Activated CD8-positive, alpha-beta T cell treated with anti-CD3 and anti-CD28 coated beads, Interleukin-2, amount 10 ng/mL, durations not matched to agents 7 days and 5 days (primary cell): ENCODE data around the gene KRTAP5-1. TPM values are rescaled to one million over a fixed set of nuclear protein-coding genes. Genes with fewer than 3 reads are reported as not detected.
A peak's percentile ranks its signal among the peaks of the same experiment; 100 is the strongest.
"Not testable (repeated sequence)": the region's sequence is repeated elsewhere in the genome, so short reads cannot be mapped to it uniquely, and the experiment has no call there.

Experiments
- ATAC-seq: fragments of 150-1000 bp; cut with Tn5 transposase; one replicate; pipeline ENCODE4 v1.10.0; 2021; ENCODE audit warnings: moderate library complexity
- CTCF ChIA-PET: fragments of 350-600 bp; sonication (Branson Sonifier 250); formaldehyde crosslinking; loops from one replicate; lab custom pipeline; 2021; ENCODE audit warnings: antibody characterized with exemption; lab: Charles Lee
- POLR2A ChIA-PET: fragments of 350-600 bp; sonication (Branson Sonifier 250); formaldehyde crosslinking; loops from one replicate; lab custom pipeline; 2021; ENCODE audit warnings: antibody characterized with exemption; lab: Charles Lee
- DNase-seq: peaks from one replicate; pipeline ENCODE4 v3.0.0-alpha.2; 2020
- H3K27ac Mint-ChIP-seq: one replicate; pipeline ENCODE4 v1.8.0; 2021; ENCODE audit warnings: mild to moderate bottlenecking, mixed read lengths
- H3K27me3 Mint-ChIP-seq: one replicate; pipeline ENCODE4 v1.8.0; 2021; ENCODE audit warnings: low read depth, mixed read lengths
- H3K36me3 Mint-ChIP-seq: one replicate; pipeline ENCODE4 v1.8.0; 2021; ENCODE audit warnings: low read depth, mixed read lengths
- H3K4me1 Mint-ChIP-seq: one replicate; pipeline ENCODE4 v1.8.0; 2021; ENCODE audit warnings: low read depth, mixed read lengths
- H3K4me3 Mint-ChIP-seq: one replicate; pipeline ENCODE4 v1.8.0; 2021; ENCODE audit warnings: mild to moderate bottlenecking, mixed read lengths
- H3K9me3 Mint-ChIP-seq: one replicate; pipeline ENCODE4 v1.8.0; 2022; ENCODE audit warnings: mixed read lengths; ENCODE audit not compliant: insufficient read depth
- total RNA-seq, 2 experiments: library from RNA; stranded (reverse); gene quantifications; one replicate each; pipeline ENCODE4 v1.2.3, GENCODE V29; 2021

Gene KRTAP5-1
- not detected for total RNA-seq

- H3K27ac Mint-ChIP-seq, DNase-seq, ATAC-seq, H3K4me3 Mint-ChIP-seq, H3K9me3 Mint-ChIP-seq, H3K36me3 Mint-ChIP-seq: not testable (repeated sequence)
- H3K4me1 Mint-ChIP-seq, result peaks cover 10% of the 10 kb centered on the region
- H3K27me3 Mint-ChIP-seq, result peaks cover 11% of the 10 kb centered on the region
- CTCF ChIA-PET, result interaction anchor here (2.5 kb wide), 1 partner anchor 10 kb away, joined by 8 read pairs; no protein-coding TSS in a partner anchor
- POLR2A ChIA-PET, result interaction anchor here (0.6 kb wide), 1 partner anchor 32 kb away, joined by 3 read pairs; no protein-coding TSS in a partner anchor
These were observed at the start of gene KRTAP5-1 for GRCh38 chr11:1584661-1585370. Gene KRTAP5-1, minus strand, starts transcription at chr11:1585283. Its CDS starts 34 bp downstream, at chr11:1585249.

- ChIA-PET POLR2A (no interaction called here), CTCF (interaction anchor here (0.7 kb wide), 1 partner anchor 19 kb away, joined by 3 read pairs; no protein-coding TSS in a partner anchor)
- DNase-seq, result no peak
- no peaks in the 10 kb centered on the region for H3K4me1 Mint-ChIP-seq
- H3K36me3 Mint-ChIP-seq, result no peaks in the 10 kb centered on the region
- H3K4me3 Mint-ChIP-seq, result no peak overlapping the region
- no peak overlapping the region for H3K27ac Mint-ChIP-seq
- no peaks in the 10 kb centered on the region for H3K9me3 Mint-ChIP-seq
- ATAC-seq, result no peak
- peaks cover 10% of the 10 kb centered on the region for H3K27me3 Mint-ChIP-seq
These were observed 48.8 kb upstream of the KRTAP5-1 start for GRCh38 chr11:1633864-1634263.

- Mint-ChIP-seq H3K4me1 (no peaks in the 10 kb centered on the region), H3K36me3 (no peaks in the 10 kb centered on the region), H3K27me3 (peaks cover 12% of the 10 kb centered on the region), H3K9me3 (no peaks in the 10 kb centered on the region), H3K27ac (no peak overlapping the region), H3K4me3 (no peak overlapping the region)
- CTCF ChIA-PET, result interaction anchor here (2.1 to 2.2 kb wide), 2 partner anchors 9 to 21 kb away, joined by 9 to 12 read pairs; no protein-coding TSS in a partner anchor
- DNase-seq (no peak), ATAC-seq (no peak)
- POLR2A ChIA-PET, result no interaction called here
These were observed 47.1 kb upstream of the KRTAP5-1 start for GRCh38 chr11:1632053-1632714.

DNA sequence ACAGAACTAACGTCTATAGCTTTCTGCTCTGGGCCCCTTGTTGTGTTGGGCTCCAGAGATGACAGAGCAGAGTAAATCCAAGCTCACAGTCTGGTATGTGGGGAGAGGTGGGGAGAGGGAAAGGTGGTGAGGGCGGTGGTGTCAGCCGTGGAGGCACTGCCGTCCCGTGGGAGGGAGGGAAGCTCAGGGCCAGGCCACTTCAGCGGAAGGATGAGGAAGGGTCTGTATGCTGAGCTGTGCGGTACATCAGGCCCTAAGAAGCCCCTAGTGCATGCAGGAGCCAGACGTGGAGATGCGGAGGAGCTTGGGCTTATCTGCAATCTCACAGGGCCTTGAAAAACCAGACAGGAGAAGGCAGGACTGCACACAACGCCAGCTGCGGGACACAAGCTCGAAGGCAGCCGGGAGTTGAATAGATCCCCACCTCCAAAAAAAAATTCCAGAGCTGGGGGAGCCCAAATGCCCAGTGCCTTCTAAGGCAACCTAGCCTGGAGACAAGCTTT lies 46.0 kb upstream of the KRTAP5-1 start:
- no peaks in the 10 kb centered on the region for H3K36me3 Mint-ChIP-seq
- no peaks in the 10 kb centered on the region for H3K4me1 Mint-ChIP-seq
- H3K27me3 Mint-ChIP-seq, result peaks cover 14% of the 10 kb centered on the region
- CTCF ChIA-PET, result interaction anchor here (0.8 to 2.2 kb wide), 6 partner anchors 8 to 84 kb away, joined by 3 to 12 read pairs (median 6); no protein-coding TSS in a partner anchor
- ATAC-seq (no peak), DNase-seq (no peak)
- no peaks in the 10 kb centered on the region for H3K9me3 Mint-ChIP-seq
- H3K4me3 Mint-ChIP-seq, result no peak overlapping the region
- POLR2A ChIA-PET, result no interaction called here
- no peak overlapping the region for H3K27ac Mint-ChIP-seq

DNA sequence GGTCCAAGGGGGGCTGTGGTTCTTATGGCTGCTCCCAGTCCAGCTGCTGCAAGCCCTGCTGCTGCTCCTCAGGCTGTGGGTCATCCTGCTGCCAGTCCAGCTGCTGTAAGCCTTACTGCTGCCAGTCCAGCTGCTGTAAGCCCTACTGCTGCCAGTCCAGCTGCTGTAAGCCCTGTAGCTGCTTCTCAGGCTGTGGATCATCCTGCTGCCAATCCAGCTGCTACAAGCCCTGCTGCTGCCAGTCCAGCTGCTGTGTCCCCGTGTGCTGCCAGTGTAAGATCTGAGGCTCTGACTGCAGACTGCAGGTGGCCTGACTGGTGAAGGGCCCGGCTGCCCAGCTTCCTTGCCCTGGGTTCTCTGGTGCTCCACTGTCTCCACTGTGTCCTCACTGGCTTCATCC lies 45.2 kb upstream of the KRTAP5-1 start:
- DNase-seq (no peak), ATAC-seq (no peak)
- peaks cover 13% of the 10 kb centered on the region for H3K27me3 Mint-ChIP-seq
- H3K4me1 Mint-ChIP-seq, result no peaks in the 10 kb centered on the region
- H3K36me3 Mint-ChIP-seq, result no peaks in the 10 kb centered on the region
- POLR2A ChIA-PET, result no interaction called here
- no peak overlapping the region for H3K4me3 Mint-ChIP-seq
- CTCF ChIA-PET, result interaction anchor here (0.8 to 2.2 kb wide), 4 partner anchors 11 to 83 kb away, joined by 4 to 12 read pairs (median 9); no protein-coding TSS in a partner anchor
- no peaks in the 10 kb centered on the region for H3K9me3 Mint-ChIP-seq
- no peak overlapping the region for H3K27ac Mint-ChIP-seq

GRCh38 chr11:1629326-1630185 lies 44.5 kb upstream of the KRTAP5-1 start, which contains the start of gene KRTAP5-5:
Gene KRTAP5-5, plus strand, starts transcription at chr11:1629775. Its CDS starts 66 bp downstream, at chr11:1629841.
- Mint-ChIP-seq H3K9me3 (no peaks in the 10 kb centered on the region), H3K4me3 (no peak within 1 kb of the TSS), H3K27ac (no peak within 1 kb of the TSS), H3K27me3 (peaks cover 13% of the 10 kb centered on the region), H3K4me1 (no peaks in the 10 kb centered on the region), H3K36me3 (no peaks in the 10 kb centered on the region)
- no peak for DNase-seq
- ATAC-seq, result no peak
- CTCF ChIA-PET, result interaction anchor here (1.1 to 2.0 kb wide), 4 partner anchors 8 to 83 kb away, joined by 3 to 9 read pairs (median 6); no protein-coding TSS in a partner anchor
- POLR2A ChIA-PET, result no interaction called here

DNA sequence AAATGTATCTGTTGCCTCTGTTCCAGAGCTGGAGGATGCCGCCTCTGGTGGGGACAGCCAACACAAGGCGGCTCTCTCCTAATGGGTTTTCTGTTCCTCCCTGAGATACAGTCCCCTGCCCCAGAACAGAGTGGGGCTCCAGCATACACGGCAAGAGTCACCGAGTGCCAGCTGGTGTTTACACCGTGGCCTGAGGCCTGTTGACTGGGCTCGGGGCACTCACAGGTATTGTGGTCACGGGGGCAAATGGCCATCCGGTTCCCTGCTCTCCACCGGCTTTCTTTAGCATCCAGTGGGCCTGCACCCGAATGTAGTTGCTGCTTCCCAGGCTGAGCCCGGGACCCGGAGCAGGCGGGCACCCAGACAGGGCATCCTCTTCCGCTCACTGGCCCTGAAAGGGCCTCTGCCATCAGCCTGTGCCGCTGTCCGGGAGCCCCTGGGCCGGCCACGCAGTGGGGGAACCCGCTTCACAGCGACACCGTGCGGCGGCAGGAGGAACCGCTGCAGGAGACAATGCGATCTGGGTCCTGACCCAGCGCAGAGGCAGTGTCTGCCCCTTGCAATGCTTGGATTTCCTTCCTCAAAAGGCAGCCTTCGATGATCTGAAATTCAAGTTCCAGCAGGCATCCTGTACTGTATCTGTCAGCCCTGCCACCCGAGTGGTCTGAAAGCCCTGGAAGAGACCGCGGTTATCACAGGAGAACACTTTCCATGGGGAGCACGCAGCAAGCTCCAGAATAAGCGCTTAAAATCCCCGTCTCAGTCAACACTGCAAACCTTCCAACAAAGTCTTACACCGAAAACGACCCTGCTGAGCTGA lies 43.6 kb upstream of the KRTAP5-1 start:
- DNase-seq (peak; percentile 65), ATAC-seq (peak; percentile 97)
- H3K27me3 Mint-ChIP-seq, result peaks cover 16% of the 10 kb centered on the region

GRCh38 chr11:1625541-1625940 lies 40.5 kb upstream of the KRTAP5-1 start:
- ChIA-PET CTCF (interaction anchor here (1.0 to 1.1 kb wide), 2 partner anchors 27 to 79 kb away, joined by 3 to 5 read pairs; no protein-coding TSS in a partner anchor), POLR2A (no interaction called here)
- DNase-seq (no peak), ATAC-seq (no peak)
- Mint-ChIP-seq H3K4me1 (no peaks in the 10 kb centered on the region), H3K27me3 (peaks cover 9% of the 10 kb centered on the region), H3K9me3 (no peaks in the 10 kb centered on the region), H3K27ac (no peak overlapping the region), H3K36me3 (no peaks in the 10 kb centered on the region), H3K4me3 (no peak overlapping the region)

More for the DNA sequence above, 43.6 kb upstream of the KRTAP5-1 start:
- Mint-ChIP-seq H3K27ac (no peak overlapping the region), H3K4me1 (no peaks in the 10 kb centered on the region), H3K9me3 (no peaks in the 10 kb centered on the region), H3K36me3 (no peaks in the 10 kb centered on the region), H3K4me3 (no peak overlapping the region)
- POLR2A ChIA-PET, result no interaction called here
- CTCF ChIA-PET, result interaction anchor here (1.0 to 1.8 kb wide), 5 partner anchors 9 to 34 kb away, joined by 3 to 7 read pairs (median 3); no protein-coding TSS in a partner anchor

GRCh38 chr11:1624621-1625020 lies 39.5 kb upstream of the KRTAP5-1 start:
- Mint-ChIP-seq H3K27ac (no peak overlapping the region), H3K4me1 (no peaks in the 10 kb centered on the region), H3K36me3 (no peaks in the 10 kb centered on the region), H3K9me3 (no peaks in the 10 kb centered on the region), H3K4me3 (no peak overlapping the region), H3K27me3 (peaks cover 11% of the 10 kb centered on the region)
- CTCF ChIA-PET, result interaction anchor here (1.1 to 1.2 kb wide), 2 partner anchors 16 to 28 kb away, joined by 3 to 6 read pairs; no protein-coding TSS in a partner anchor
- ATAC-seq (no peak), DNase-seq (no peak)
- POLR2A ChIA-PET, result no interaction called here

- ChIA-PET CTCF (interaction anchor here (1.1 to 1.2 kb wide), 2 partner anchors 17 to 29 kb away, joined by 3 to 6 read pairs; no protein-coding TSS in a partner anchor), POLR2A (no interaction called here)
- H3K36me3 Mint-ChIP-seq, result no peaks in the 10 kb centered on the region
These were observed 38.6 kb upstream of the KRTAP5-1 start for GRCh38 chr11:1623716-1624115.

More at GRCh38 chr11:1623716-1624115, 38.6 kb upstream of the KRTAP5-1 start:
- Mint-ChIP-seq H3K27ac (no peak overlapping the region), H3K27me3 (peaks cover 11% of the 10 kb centered on the region), H3K9me3 (no peaks in the 10 kb centered on the region), H3K4me3 (no peak overlapping the region), H3K4me1 (no peaks in the 10 kb centered on the region)
- ATAC-seq, result no peak
- DNase-seq, result no peak
